Esophagus squamous epithelium (tissue), 4 donors: Measurements from ENCODE around the gene GGNBP2.

Experiments
- CTCF ChIP-seq, 6 experiments: fragments of 450-650 bp in 4 of 6; fragments of 200-600 bp in 2 of 6; sonication (generic) in 2 of 6; IDR thresholded peaks; one replicate each; pipeline ENCODE4 v1.5.1; 2016 to 2019; ENCODE audit warnings: antibody characterized with exemption in 6 of 6, mild to moderate bottlenecking in 4 of 6, moderate library complexity in 4 of 6
- POLR2A ChIP-seq, 4 donors: fragments of 450-650 bp; IDR thresholded peaks; one replicate each; pipeline ENCODE4 v1.6.1; 2017; ENCODE audit warnings: antibody characterized with exemption in 4 of 4, mild to moderate bottlenecking in 4 of 4, moderate library complexity in 3 of 4

GRCh38 chr17:36597866-36598777 lies 53.4 kb downstream of the GGNBP2 start:
- no peak for TF ChIP-seq CTCF (IDR thresholded peaks at IDR 0.05)
- TF ChIP-seq POLR2A (IDR thresholded peaks at IDR 0.05) = no peak
